ENCODE results near the gene VSTM2B. TPM values are rescaled to one million over a fixed set of nuclear protein-coding genes. Genes with fewer than 3 reads are reported as not detected.

The VSTM2B gene
- total RNA-seq, 1 experiment from 2014 or later, result not detected

- DNase-seq, result no peak
- H3K4me3 ChIP-seq (ENCODE audit: low read depth, low read length), result no peak overlapping the region
- Mint-ChIP-seq H3K27me3 (ENCODE audit: insufficient read depth, unreplicated experiment) (peaks cover 5% of the 10 kb centered on the region), H3K27ac (ENCODE audit: unreplicated experiment) (no peak overlapping the region), H3K9me3 (ENCODE audit: unreplicated experiment) (no peaks in the 10 kb centered on the region), H3K36me3 (ENCODE audit: insufficient read depth, unreplicated experiment) (no peaks in the 10 kb centered on the region), H3K4me1 (ENCODE audit: low read depth, unreplicated experiment) (no peaks in the 10 kb centered on the region), H3K4me3 (ENCODE audit: unreplicated experiment) (no peak overlapping the region)
- no peak for TF ChIP-seq CTCF (IDR thresholded peaks at IDR 0.05; ENCODE audit: insufficient read depth in 1 of 2, low read depth in 1 of 2, low read length in 1 of 2, severe bottlenecking in 1 of 2, unreplicated experiment in 1 of 2)
- H3K9me3 ChIP-seq, result no peaks in the 10 kb centered on the region
- no TSS peak for BruUV-seq (replicated peaks)
- H3K36me3 ChIP-seq (ENCODE audit: control insufficient read depth, insufficient read depth, low read length), result no peaks in the 10 kb centered on the region
- CTCF ChIA-PET, result no interaction called here
- H3K4me1 ChIP-seq, result no peaks in the 10 kb centered on the region
- H3K27me3 ChIP-seq (replicated peaks; ENCODE audit: control insufficient read depth, insufficient read depth, low read length), result no peaks in the 10 kb centered on the region
- POLR2A ChIA-PET, result no interaction called here
- intact Hi-C loops (cut with micrococcal nuclease; ENCODE audit: unreplicated experiment), result no loop called here
Measured at GRCh38 chr19:29510701-29511265, 15.0 kb upstream of the VSTM2B start.

DNA sequence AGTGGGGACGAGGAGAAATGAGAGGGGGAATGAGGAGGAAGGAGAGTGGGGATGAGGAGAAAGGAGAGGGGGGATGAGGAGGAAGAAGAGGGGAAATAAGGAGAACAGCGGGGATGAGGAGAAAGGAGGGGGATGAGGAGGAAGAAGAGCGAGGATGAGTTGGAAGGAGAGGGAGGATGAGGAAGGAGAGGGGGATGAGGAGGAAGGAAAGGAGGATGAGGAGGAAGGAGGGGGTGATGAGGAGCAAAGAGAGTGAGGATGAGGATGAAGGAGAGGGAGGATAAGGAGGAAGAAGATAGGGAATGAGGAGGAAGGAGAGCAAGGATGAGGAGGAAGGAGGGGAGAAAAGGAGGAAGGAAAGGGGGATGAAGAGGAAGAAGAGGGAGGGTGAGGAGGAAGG lies 14.0 kb upstream of the VSTM2B start:
- no TSS peak for BruUV-seq (replicated peaks)
- H3K9me3 Mint-ChIP-seq (ENCODE audit: unreplicated experiment), result no peaks in the 10 kb centered on the region
- H3K36me3 Mint-ChIP-seq (ENCODE audit: insufficient read depth, unreplicated experiment), result no peaks in the 10 kb centered on the region
- POLR2A ChIA-PET, result no interaction called here
- CTCF ChIA-PET, result no interaction called here
- H3K27ac Mint-ChIP-seq (ENCODE audit: unreplicated experiment), result no peak overlapping the region
- no peaks in the 10 kb centered on the region for H3K4me1 Mint-ChIP-seq (ENCODE audit: low read depth, unreplicated experiment)
- H3K4me3 Mint-ChIP-seq (ENCODE audit: unreplicated experiment), result no peak overlapping the region
- Histone ChIP-seq H3K9me3 (no peaks in the 10 kb centered on the region), H3K36me3 (ENCODE audit: control insufficient read depth, insufficient read depth, low read length) (no peaks in the 10 kb centered on the region), H3K4me3 (ENCODE audit: low read depth, low read length) (no peak overlapping the region), H3K27me3 (replicated peaks; ENCODE audit: control insufficient read depth, insufficient read depth, low read length) (no peaks in the 10 kb centered on the region), H3K4me1 (no peaks in the 10 kb centered on the region)
- intact Hi-C loops (cut with micrococcal nuclease; ENCODE audit: unreplicated experiment), result no loop called here
- TF ChIP-seq CTCF (IDR thresholded peaks at IDR 0.05; ENCODE audit: insufficient read depth in 1 of 2, low read depth in 1 of 2, low read length in 1 of 2, severe bottlenecking in 1 of 2, unreplicated experiment in 1 of 2), result no peak
- H3K27me3 Mint-ChIP-seq (ENCODE audit: insufficient read depth, unreplicated experiment), result peaks cover 5% of the 10 kb centered on the region
- DNase-seq, result no peak

DNA sequence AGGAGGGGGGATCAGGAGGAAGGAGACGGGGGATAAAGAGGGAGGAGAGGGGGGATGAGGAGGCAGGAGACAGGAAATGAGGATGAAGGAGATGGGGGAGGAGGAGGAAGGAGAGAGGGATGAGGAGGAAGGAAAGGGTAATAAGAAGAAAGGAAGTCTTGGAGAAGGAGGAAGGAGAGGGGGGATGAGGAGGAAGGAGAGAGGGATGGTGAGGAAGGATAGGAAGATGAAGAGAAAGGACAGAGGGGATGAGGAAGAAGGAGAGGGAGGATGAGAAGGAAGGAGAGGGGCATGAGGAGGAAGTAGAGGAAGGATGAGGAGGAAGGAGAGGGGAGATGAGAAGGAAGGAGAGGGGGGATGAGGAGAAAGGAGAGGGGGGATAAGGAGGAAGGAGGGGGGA lies 13.0 kb upstream of the VSTM2B start:
- Mint-ChIP-seq H3K27me3 (ENCODE audit: insufficient read depth, unreplicated experiment) (peaks cover 5% of the 10 kb centered on the region), H3K27ac (ENCODE audit: unreplicated experiment) (no peak overlapping the region), H3K9me3 (ENCODE audit: unreplicated experiment) (no peaks in the 10 kb centered on the region), H3K4me3 (ENCODE audit: unreplicated experiment) (no peak overlapping the region), H3K4me1 (ENCODE audit: low read depth, unreplicated experiment) (no peaks in the 10 kb centered on the region), H3K36me3 (ENCODE audit: insufficient read depth, unreplicated experiment) (no peaks in the 10 kb centered on the region)
- ChIA-PET CTCF (no interaction called here), POLR2A (no interaction called here)
- Histone ChIP-seq H3K9me3 (no peaks in the 10 kb centered on the region), H3K27me3 (replicated peaks; ENCODE audit: control insufficient read depth, insufficient read depth, low read length) (no peaks in the 10 kb centered on the region), H3K4me1 (no peaks in the 10 kb centered on the region), H3K4me3 (ENCODE audit: low read depth, low read length) (no peak overlapping the region), H3K36me3 (ENCODE audit: control insufficient read depth, insufficient read depth, low read length) (no peaks in the 10 kb centered on the region)
- DNase-seq, result no peak
- TF ChIP-seq CTCF (IDR thresholded peaks at IDR 0.05; ENCODE audit: insufficient read depth in 1 of 2, low read depth in 1 of 2, low read length in 1 of 2, severe bottlenecking in 1 of 2, unreplicated experiment in 1 of 2), result no peak
- intact Hi-C loops (cut with micrococcal nuclease; ENCODE audit: unreplicated experiment), result no loop called here
- no TSS peak for BruUV-seq (replicated peaks)

Measured in Caco-2 (cell line).